Tibial artery (tissue), 4 donors: Measurements from ENCODE around the gene CLEC4F.

Experiments
- DNase-seq, 2 donors: peaks; one replicate each; pipeline ENCODE4 v3.0.0-alpha.2; 2019
- H3K27ac ChIP-seq, 2 donors: fragments of 200-600 bp; sonication (generic) in 1 of 2; 1 replicate in 1 of 2; 2 replicates in 1 of 2; pipeline ENCODE4 v1.5.1; 2018 to 2019; ENCODE audit warnings: mild to moderate bottlenecking in 1 of 2
- H3K27me3 ChIP-seq, 2 donors: fragments of 200-600 bp; sonication (generic) in 1 of 2; one replicate each; pipeline versions ENCODE4 v1.5.1 to v1.6.0; 2016 to 2019
- H3K36me3 ChIP-seq, 3 donors: fragments of 200-600 bp; sonication (generic) in 2 of 3; one replicate each; pipeline ENCODE4 v1.5.1; 2016 to 2019; ENCODE audit warnings: mild to moderate bottlenecking in 2 of 3
- H3K4me1 ChIP-seq, 4 donors: fragments of 200-600 bp; sonication (generic) in 2 of 4; 1 replicate in 3 of 4; 2 replicates in 1 of 4; pipeline ENCODE4 v1.5.1; 2016 to 2019
- H3K4me3 ChIP-seq, 2 donors: fragments of 200-600 bp; sonication (generic) in 1 of 2; 1 replicate in 1 of 2; 2 replicates in 1 of 2; pipeline ENCODE4 v1.5.1; 2018 to 2019; ENCODE audit warnings: mild to moderate bottlenecking in 2 of 2
- H3K9me3 ChIP-seq, 3 donors: fragments of 200-600 bp; sonication (generic) in 1 of 3; one replicate each; pipeline ENCODE4 v1.5.1; 2016 to 2019
- CTCF ChIP-seq, 2 experiments: fragments of 200-600 bp in 1 of 2; fragments of 450-650 bp in 1 of 2; IDR thresholded peaks; one replicate each; pipeline ENCODE4 v1.5.1; 2017 to 2019; ENCODE audit warnings: antibody characterized with exemption in 2 of 2, mild to moderate bottlenecking in 1 of 2, moderate library complexity in 1 of 2
- intact Hi-C: fragments of 100-400 bp; cut with DNase I; formaldehyde crosslinking; loops from one replicate; pipeline ENCODE4 v1.15.0; 2023; ENCODE audit warnings: low total_unique reads

The CLEC4F gene

DNA sequence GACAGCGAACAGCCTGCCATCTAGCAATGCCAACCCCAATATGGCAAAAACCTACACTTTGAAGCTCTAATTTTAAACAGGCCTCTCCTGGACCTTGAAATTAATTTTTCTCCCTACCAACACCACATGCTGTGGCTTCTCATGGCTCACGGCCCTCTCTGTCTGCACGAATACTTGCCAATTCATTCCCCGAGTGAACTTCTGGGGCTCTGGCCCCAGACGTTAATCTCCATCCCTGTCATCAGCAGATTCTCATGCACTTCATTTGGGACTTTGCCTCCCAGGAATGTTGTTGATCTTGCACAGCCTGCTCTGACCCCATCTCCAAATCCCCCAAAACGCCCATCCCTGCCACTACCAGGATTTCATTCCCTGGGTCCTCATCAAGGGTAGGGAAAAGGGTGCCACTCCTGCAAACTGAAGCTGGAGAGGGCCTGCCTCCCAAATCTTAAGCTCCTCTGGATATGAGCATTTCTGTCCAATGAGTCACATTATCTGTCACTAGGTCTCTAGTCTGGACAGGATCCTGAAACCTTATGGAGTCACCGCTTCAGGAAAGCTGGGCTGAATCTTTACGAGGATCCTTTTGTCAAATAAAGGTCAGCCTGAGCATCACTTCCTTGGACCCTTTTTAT lies 40.4 kb downstream of the CLEC4F start:
- intact Hi-C loops = no loop called here
- Histone ChIP-seq H3K4me3 (no peak overlapping the region), H3K9me3 (no peaks in the 10 kb centered on the region), H3K4me1 (no peaks in the 10 kb centered on the region), H3K27ac (no peak overlapping the region), H3K27me3 (peaks cover 0 to 41% of the 10 kb centered on the region in 2 donors), H3K36me3 (no peaks in the 10 kb centered on the region)
- no peak for DNase-seq
- TF ChIP-seq CTCF (IDR thresholded peaks at IDR 0.05) = no peak

DNA sequence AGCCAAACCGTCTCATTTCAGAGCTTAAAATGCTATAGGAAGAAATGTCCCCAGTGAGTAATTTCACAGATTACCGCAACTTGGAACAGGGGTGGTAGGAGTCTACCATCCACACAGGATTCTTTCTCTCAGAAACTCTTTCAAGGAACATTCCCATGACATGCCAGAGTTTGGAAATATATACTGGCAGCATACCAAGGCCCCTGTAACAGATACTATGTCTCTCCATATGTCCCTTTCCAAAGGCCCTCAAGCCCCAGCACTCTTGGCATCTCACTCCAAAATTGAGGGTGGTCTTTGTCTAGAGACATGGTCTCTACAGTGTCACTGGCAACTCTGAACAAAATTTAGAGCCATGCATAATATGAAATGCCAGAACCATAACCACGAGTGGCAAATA lies 40.9 kb downstream of the CLEC4F start:
- Histone ChIP-seq H3K9me3 (no peaks in the 10 kb centered on the region), H3K36me3 (no peaks in the 10 kb centered on the region), H3K4me1 (no peaks in the 10 kb centered on the region), H3K4me3 (no peak overlapping the region), H3K27me3 (peaks cover 0 to 40% of the 10 kb centered on the region in 2 donors), H3K27ac (no peak overlapping the region)
- DNase-seq = no peak
- no peak for TF ChIP-seq CTCF (IDR thresholded peaks at IDR 0.05)
- intact Hi-C loops = no loop called here

- Histone ChIP-seq H3K27ac (no peak overlapping the region), H3K36me3 (no peaks in the 10 kb centered on the region), H3K9me3 (no peaks in the 10 kb centered on the region), H3K4me3 (no peak overlapping the region), H3K27me3 (peaks cover 0 to 40% of the 10 kb centered on the region in 2 donors), H3K4me1 (no peaks in the 10 kb centered on the region)
- intact Hi-C loops = no loop called here
- no peak for TF ChIP-seq CTCF (IDR thresholded peaks at IDR 0.05)
- no peak for DNase-seq
These were observed 41.7 kb downstream of the CLEC4F start for GRCh38 chr2:70778676-70779075.

DNA sequence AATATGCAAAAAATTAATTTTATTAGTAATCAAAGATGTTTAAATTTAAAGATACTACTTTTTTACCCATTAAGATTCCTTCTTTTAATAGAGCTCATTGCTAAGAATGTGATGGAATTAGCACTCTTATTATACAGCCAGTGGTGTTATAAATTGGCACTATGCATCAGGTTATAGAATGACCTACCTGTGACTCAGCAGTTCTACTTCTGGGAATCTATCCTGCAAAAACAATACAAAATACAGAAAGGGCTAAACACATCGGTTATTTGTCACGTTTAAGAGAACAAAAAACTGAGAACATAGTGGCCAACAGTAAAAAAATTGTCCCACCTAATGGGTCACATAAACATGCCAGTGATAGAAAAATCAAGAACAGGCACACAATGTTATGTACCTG lies 42.9 kb downstream of the CLEC4F start:
- Histone ChIP-seq H3K27me3 (peaks cover 0 to 41% of the 10 kb centered on the region in 2 donors), H3K36me3 (no peaks in the 10 kb centered on the region), H3K27ac (no peak overlapping the region), H3K9me3 (no peaks in the 10 kb centered on the region), H3K4me1 (no peaks in the 10 kb centered on the region), H3K4me3 (no peak overlapping the region)
- no peak for DNase-seq
- TF ChIP-seq CTCF (IDR thresholded peaks at IDR 0.05) = no peak
- intact Hi-C loops = no loop called here

DNA sequence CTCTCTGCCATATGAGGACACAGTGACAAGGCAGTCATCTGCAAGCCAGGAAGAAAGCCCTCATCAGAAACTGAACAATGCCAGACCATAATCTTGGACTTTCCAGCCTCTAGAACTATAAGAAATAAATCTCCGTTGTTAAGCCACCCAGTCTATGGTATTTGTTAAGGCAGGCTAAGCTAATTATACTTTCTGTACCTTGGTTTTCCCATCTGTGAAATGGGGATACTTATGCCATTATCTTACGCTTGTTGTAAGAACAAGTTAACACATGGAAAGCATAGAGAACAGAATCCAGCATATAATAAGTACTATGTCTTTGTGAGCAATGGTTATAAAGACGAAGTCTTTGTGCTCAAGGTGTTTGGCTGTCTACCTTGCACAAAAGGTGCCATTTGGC lies 44.1 kb downstream of the CLEC4F start:
- intact Hi-C loops = no loop called here
- no peak overlapping the region for H3K4me3 ChIP-seq
- H3K36me3 ChIP-seq = no peaks in the 10 kb centered on the region
- no peaks in the 10 kb centered on the region for H3K9me3 ChIP-seq
- no peaks in the 10 kb centered on the region for H3K4me1 ChIP-seq
- no peak for DNase-seq
- H3K27me3 ChIP-seq = peaks cover 0 to 41% of the 10 kb centered on the region in 2 donors
- H3K27ac ChIP-seq = no peak overlapping the region
- TF ChIP-seq CTCF (IDR thresholded peaks at IDR 0.05) = no peak

DNA sequence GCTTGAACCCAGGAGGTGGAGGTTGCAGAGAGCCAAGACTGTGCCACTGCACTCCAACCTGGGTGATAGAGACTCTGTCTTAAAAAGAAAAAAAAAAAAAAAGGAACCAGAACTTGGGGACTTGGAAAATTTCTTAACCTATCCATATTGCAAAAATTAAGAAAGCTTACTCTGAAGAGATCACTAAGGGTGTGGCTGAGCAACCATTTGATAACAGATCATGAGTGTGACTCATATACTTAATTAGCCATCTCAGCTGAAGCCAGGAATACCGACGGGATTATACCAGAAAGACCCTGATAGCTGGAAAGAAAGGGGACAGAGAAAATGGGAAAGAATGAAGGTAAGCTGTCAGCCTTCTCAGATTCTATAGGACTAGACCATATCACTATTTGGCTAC lies 45.3 kb downstream of the CLEC4F start:
- Histone ChIP-seq H3K36me3 (no peaks in the 10 kb centered on the region), H3K27ac (no peak overlapping the region), H3K4me3 (no peak overlapping the region), H3K27me3 (peaks cover 0 to 36% of the 10 kb centered on the region in 2 donors), H3K9me3 (no peaks in the 10 kb centered on the region), H3K4me1 (no peaks in the 10 kb centered on the region)
- no peak for DNase-seq
- intact Hi-C loops = no loop called here
- no peak for TF ChIP-seq CTCF (IDR thresholded peaks at IDR 0.05)
